SK-N-SH treated with all-trans-retinoic acid at 6 μM for 48 hours (cell line): ENCODE results near the gene ATP2A2.
"Not testable (repeated sequence)": the region's sequence is repeated elsewhere in the genome, so short reads cannot be mapped to it uniquely, and the experiment has no call there.

Source experiments
- ATAC-seq: fragments of 200-7000 bp; cut with Tn5 transposase; 3 replicates; pipeline ENCODE4 v1.9.1; 2020; ENCODE audit warnings: mild to moderate bottlenecking, moderate library complexity
- CSDC2 ChIP-seq: fragments of 250-450 bp; sonication (Bioruptor Pico); IDR thresholded peaks from 2 replicates; pipeline ENCODE4 v1.5.0; 2020; ENCODE audit warnings: mild to moderate bottlenecking, moderate library complexity
- ESRRG ChIP-seq: fragments of 250-450 bp; sonication (Bioruptor Pico); IDR thresholded peaks from 2 replicates; pipeline ENCODE4 v1.6.1; 2021; ENCODE audit warnings: mild to moderate bottlenecking
- ISL1 ChIP-seq: fragments of 250-450 bp; sonication (Bioruptor Pico); IDR thresholded peaks from 2 replicates; pipeline ENCODE4 v2.1.2; 2022; ENCODE audit warnings: mild to moderate bottlenecking, moderate library complexity
- PPARA ChIP-seq: fragments of 250-450 bp; sonication (Bioruptor Pico); IDR thresholded peaks from 2 replicates; pipeline ENCODE4 v1.5.0; 2020; ENCODE audit warnings: mild to moderate bottlenecking, borderline replicate concordance
- RARB ChIP-seq: fragments of 250-450 bp; sonication (Bioruptor Pico); IDR thresholded peaks from 2 replicates; pipeline ENCODE4 v1.8.0; 2021; ENCODE audit warnings: mild to moderate bottlenecking, moderate library complexity
- TOX ChIP-seq: fragments of 250-450 bp; sonication (Bioruptor Pico); IDR thresholded peaks from 2 replicates; pipeline ENCODE4 v1.8.0; 2021; ENCODE audit warnings: mild to moderate bottlenecking, moderate library complexity, borderline replicate concordance
- ZC3H10 ChIP-seq: fragments of 250-450 bp; sonication (Bioruptor Pico); IDR thresholded peaks from 2 replicates; pipeline ENCODE4 v1.5.1; 2021; ENCODE audit warnings: mild to moderate bottlenecking, moderate library complexity
- ZFP3 ChIP-seq: fragments of 250-450 bp; sonication (Bioruptor Pico); IDR thresholded peaks from 2 replicates; pipeline ENCODE4 v1.5.0; 2020; ENCODE audit warnings: mild to moderate bottlenecking, moderate library complexity
- ZFP30 ChIP-seq: fragments of 450-650 bp; formaldehyde crosslinking; IDR thresholded peaks from 2 replicates; pipeline ENCODE4 v1.5.0; 2022; ENCODE audit warnings: mild to moderate bottlenecking, moderate library complexity
- ZNF70 ChIP-seq: fragments of 450-650 bp; formaldehyde crosslinking; IDR thresholded peaks from 2 replicates; pipeline ENCODE4 v1.5.0; 2020; ENCODE audit warnings: mild to moderate bottlenecking, moderate library complexity
- ZNF8 ChIP-seq: fragments of 450-650 bp; formaldehyde crosslinking; IDR thresholded peaks from 2 replicates; pipeline ENCODE4 v1.5.0; 2020; ENCODE audit warnings: mild to moderate bottlenecking, moderate library complexity
- TF ChIP-seq, protein P1 (sequence below): fragments of 250-450 bp; sonication (Bioruptor Pico); IDR thresholded peaks from 2 replicates; pipeline ENCODE4 v1.5.1; 2021; ENCODE audit warnings: mild to moderate bottlenecking, moderate library complexity
- TF ChIP-seq, protein P2 (sequence below): fragments of 250-450 bp; sonication (Bioruptor Pico); IDR thresholded peaks from 2 replicates; pipeline ENCODE4 v1.8.0; 2021; ENCODE audit warnings: low read depth, mild to moderate bottlenecking, moderate library complexity, borderline replicate concordance
- TF ChIP-seq, protein P3 (sequence below): fragments of 250-450 bp; sonication (Bioruptor Pico); IDR thresholded peaks from 2 replicates; pipeline ENCODE4 v1.8.0; 2020; ENCODE audit warnings: mild to moderate bottlenecking, moderate library complexity, borderline replicate concordance
- TF ChIP-seq, protein P4 (sequence below): fragments of 250-450 bp; sonication (Bioruptor Pico); IDR thresholded peaks from 2 replicates; pipeline ENCODE4 v1.5.1; 2020; ENCODE audit warnings: low read depth, mild to moderate bottlenecking, moderate library complexity
- TF ChIP-seq, protein P5 (sequence below): fragments of 250-450 bp; sonication (Bioruptor Pico); IDR thresholded peaks from 2 replicates; pipeline ENCODE4 v1.5.0; 2020; ENCODE audit warnings: mild to moderate bottlenecking, moderate library complexity

The ATP2A2 gene

DNA sequence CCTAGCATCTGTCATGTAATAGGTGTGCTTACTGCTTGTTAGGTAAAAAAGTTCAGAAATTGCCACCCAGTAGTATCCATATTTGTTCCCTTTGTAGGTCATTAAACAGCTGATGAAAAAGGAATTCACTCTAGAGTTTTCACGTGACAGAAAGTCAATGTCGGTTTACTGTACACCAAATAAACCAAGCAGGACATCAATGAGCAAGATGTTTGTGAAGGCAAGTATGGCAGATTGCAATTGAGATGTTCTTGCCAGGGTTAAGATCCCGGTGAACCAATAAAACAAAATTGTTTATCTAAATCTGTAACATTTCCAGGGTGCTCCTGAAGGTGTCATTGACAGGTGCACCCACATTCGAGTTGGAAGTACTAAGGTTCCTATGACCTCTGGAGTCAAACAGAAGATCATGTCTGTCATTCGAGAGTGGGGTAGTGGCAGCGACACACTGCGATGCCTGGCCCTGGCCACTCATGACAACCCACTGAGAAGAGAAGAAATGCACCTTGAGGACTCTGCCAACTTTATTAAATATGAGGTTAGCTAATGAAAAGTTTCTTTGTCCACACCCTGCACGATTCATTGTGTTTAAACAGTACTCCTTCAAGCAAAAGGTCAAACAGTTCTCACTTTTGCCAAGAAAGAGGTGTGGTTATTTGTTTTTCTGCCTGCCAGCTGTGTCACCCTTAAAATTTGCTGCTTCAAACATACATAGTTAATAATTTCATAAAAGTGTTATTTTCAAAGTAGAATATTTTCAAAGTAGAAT is 58.3 kb downstream of the ATP2A2 start (continued):
- TF ChIP-seq, protein P1, sequence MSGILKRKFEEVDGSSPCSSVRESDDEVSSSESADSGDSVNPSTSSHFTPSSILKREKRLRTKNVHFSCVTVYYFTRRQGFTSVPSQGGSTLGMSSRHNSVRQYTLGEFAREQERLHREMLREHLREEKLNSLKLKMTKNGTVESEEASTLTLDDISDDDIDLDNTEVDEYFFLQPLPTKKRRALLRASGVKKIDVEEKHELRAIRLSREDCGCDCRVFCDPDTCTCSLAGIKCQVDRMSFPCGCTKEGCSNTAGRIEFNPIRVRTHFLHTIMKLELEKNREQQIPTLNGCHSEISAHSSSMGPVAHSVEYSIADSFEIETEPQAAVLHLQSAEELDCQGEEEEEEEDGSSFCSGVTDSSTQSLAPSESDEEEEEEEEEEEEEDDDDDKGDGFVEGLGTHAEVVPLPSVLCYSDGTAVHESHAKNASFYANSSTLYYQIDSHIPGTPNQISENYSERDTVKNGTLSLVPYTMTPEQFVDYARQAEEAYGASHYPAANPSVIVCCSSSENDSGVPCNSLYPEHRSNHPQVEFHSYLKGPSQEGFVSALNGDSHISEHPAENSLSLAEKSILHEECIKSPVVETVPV (CRISPR knock-in tag), result no peak
- TF ChIP-seq CSDC2 (CRISPR knock-in tag), result no peak

DNA sequence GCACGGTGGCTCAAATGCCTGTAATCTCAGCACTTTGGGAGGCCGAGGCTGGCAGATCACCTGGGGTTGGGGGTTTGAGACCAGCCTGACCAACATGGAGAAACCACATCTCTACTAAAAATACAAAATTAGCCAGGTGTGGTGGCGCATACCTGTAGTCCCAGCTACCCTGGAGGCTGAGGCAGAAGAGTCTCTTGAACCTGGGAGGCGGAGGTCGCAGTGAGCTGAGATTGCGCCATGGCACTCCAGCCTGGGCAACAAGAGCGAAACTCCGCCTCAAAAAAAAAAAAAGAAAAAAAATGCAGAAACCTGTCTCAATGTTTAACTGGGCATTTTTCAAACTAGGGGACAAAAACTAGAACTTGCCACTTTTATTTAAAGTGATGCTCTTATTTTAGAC is 59.2 kb downstream of the ATP2A2 start:
- not testable (repeated sequence) for ATAC-seq

DNA sequence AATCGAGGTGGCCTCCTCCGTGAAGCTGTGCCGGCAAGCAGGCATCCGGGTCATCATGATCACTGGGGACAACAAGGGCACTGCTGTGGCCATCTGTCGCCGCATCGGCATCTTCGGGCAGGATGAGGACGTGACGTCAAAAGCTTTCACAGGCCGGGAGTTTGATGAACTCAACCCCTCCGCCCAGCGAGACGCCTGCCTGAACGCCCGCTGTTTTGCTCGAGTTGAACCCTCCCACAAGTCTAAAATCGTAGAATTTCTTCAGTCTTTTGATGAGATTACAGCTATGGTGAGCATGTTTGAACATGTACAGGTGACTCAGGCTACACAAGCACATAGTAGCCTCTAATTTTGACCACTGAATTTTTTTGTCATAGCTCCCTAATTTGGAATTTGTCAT is 59.7 kb downstream of the ATP2A2 start:
- ATAC-seq, result no peak

DNA sequence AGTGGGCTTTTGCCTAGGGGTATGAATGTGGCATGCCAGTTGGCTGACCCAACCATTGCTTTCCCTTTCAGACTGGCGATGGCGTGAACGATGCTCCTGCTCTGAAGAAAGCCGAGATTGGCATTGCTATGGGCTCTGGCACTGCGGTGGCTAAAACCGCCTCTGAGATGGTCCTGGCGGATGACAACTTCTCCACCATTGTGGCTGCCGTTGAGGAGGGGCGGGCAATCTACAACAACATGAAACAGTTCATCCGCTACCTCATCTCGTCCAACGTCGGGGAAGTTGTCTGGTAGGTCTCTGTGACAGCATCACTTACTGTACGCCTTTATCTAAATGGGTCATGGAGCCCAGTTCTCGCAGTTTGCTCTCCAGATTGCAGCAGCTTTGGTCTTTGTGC is 61.1 kb downstream of the ATP2A2 start:
- no peak for ATAC-seq
- no peak for TF ChIP-seq TOX (CRISPR knock-in tag)
- TF ChIP-seq PPARA (CRISPR knock-in tag), result no peak
- TF ChIP-seq ZC3H10 (CRISPR knock-in tag), result no peak
- TF ChIP-seq ESRRG, result no peak
- TF ChIP-seq ISL1 (CRISPR knock-in tag), result no peak
- TF ChIP-seq, protein P2, sequence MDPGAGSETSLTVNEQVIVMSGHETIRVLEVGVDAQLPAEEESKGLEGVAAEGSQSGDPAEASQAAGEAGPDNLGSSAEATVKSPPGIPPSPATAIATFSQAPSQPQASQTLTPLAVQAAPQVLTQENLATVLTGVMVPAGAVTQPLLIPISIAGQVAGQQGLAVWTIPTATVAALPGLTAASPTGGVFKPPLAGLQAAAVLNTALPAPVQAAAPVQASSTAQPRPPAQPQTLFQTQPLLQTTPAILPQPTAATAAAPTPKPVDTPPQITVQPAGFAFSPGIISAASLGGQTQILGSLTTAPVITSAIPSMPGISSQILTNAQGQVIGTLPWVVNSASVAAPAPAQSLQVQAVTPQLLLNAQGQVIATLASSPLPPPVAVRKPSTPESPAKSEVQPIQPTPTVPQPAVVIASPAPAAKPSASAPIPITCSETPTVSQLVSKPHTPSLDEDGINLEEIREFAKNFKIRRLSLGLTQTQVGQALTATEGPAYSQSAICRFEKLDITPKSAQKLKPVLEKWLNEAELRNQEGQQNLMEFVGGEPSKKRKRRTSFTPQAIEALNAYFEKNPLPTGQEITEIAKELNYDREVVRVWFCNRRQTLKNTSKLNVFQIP (CRISPR knock-in tag), result no peak
- no peak for TF ChIP-seq RARB (CRISPR knock-in tag)
- no peak for TF ChIP-seq ZFP30 (CRISPR knock-in tag)

More for the DNA sequence above, 59.7 kb downstream of the ATP2A2 start:
- TF ChIP-seq ISL1 (CRISPR knock-in tag) (no peak), RARB (CRISPR knock-in tag) (no peak), ZC3H10 (CRISPR knock-in tag) (no peak), ZNF70 (CRISPR knock-in tag) (no peak), TOX (CRISPR knock-in tag) (no peak), ZNF8 (CRISPR knock-in tag) (no peak), ESRRG (no peak), ZFP30 (CRISPR knock-in tag) (no peak), ZFP3 (CRISPR knock-in tag) (no peak)
- TF ChIP-seq, protein P3, sequence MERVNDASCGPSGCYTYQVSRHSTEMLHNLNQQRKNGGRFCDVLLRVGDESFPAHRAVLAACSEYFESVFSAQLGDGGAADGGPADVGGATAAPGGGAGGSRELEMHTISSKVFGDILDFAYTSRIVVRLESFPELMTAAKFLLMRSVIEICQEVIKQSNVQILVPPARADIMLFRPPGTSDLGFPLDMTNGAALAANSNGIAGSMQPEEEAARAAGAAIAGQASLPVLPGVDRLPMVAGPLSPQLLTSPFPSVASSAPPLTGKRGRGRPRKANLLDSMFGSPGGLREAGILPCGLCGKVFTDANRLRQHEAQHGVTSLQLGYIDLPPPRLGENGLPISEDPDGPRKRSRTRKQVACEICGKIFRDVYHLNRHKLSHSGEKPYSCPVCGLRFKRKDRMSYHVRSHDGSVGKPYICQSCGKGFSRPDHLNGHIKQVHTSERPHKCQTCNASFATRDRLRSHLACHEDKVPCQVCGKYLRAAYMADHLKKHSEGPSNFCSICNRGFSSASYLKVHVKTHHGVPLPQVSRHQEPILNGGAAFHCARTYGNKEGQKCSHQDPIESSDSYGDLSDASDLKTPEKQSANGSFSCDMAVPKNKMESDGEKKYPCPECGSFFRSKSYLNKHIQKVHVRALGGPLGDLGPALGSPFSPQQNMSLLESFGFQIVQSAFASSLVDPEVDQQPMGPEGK (CRISPR knock-in tag), result no peak
- TF ChIP-seq, protein P4, sequence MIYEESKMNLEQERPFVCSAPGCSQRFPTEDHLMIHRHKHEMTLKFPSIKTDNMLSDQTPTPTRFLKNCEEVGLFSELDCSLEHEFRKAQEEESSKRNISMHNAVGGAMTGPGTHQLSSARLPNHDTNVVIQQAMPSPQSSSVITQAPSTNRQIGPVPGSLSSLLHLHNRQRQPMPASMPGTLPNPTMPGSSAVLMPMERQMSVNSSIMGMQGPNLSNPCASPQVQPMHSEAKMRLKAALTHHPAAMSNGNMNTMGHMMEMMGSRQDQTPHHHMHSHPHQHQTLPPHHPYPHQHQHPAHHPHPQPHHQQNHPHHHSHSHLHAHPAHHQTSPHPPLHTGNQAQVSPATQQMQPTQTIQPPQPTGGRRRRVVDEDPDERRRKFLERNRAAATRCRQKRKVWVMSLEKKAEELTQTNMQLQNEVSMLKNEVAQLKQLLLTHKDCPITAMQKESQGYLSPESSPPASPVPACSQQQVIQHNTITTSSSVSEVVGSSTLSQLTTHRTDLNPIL (CRISPR knock-in tag), result no peak
- TF ChIP-seq, protein P5, sequence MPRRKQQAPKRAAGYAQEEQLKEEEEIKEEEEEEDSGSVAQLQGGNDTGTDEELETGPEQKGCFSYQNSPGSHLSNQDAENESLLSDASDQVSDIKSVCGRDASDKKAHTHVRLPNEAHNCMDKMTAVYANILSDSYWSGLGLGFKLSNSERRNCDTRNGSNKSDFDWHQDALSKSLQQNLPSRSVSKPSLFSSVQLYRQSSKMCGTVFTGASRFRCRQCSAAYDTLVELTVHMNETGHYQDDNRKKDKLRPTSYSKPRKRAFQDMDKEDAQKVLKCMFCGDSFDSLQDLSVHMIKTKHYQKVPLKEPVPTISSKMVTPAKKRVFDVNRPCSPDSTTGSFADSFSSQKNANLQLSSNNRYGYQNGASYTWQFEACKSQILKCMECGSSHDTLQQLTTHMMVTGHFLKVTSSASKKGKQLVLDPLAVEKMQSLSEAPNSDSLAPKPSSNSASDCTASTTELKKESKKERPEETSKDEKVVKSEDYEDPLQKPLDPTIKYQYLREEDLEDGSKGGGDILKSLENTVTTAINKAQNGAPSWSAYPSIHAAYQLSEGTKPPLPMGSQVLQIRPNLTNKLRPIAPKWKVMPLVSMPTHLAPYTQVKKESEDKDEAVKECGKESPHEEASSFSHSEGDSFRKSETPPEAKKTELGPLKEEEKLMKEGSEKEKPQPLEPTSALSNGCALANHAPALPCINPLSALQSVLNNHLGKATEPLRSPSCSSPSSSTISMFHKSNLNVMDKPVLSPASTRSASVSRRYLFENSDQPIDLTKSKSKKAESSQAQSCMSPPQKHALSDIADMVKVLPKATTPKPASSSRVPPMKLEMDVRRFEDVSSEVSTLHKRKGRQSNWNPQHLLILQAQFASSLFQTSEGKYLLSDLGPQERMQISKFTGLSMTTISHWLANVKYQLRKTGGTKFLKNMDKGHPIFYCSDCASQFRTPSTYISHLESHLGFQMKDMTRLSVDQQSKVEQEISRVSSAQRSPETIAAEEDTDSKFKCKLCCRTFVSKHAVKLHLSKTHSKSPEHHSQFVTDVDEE (CRISPR knock-in tag), result no peak
- TF ChIP-seq, protein P1 (CRISPR knock-in tag), result no peak
- TF ChIP-seq, protein P2 (CRISPR knock-in tag), result no peak
